Amygdala (tissue), 56 donors: ENCODE results near the gene PROX1.

ENCODE experiments used
- DNase-seq, 56 donors: peaks; one replicate each; lab custom pipeline; 2025; lab: John Stamatoyannopoulos, UW

The PROX1 gene

GRCh38 chr1:213977909-213978308 is 9.9 kb upstream of the PROX1 start:
- no peak for DNase-seq

- peak in 2 of 56 donors; percentile 27 to 30 for DNase-seq
Measured at GRCh38 chr1:213979751-213980586, 7.8 kb upstream of the PROX1 start.

GRCh38 chr1:213980906-213981305 is 6.9 kb upstream of the PROX1 start:
- DNase-seq = no peak

GRCh38 chr1:213982289-213982671 is 5.5 kb upstream of the PROX1 start:
- DNase-seq = no peak

GRCh38 chr1:213982672-213983492 is 4.9 kb upstream of the PROX1 start:
- peak in 14 of 56 donors; percentile 30 to 68 (median 54) for DNase-seq

- DNase-seq = peak in 1 of 56 donors; percentile 42
Measured at GRCh38 chr1:213983493-213984386, 4.0 kb upstream of the PROX1 start.

- DNase-seq = no peak
Measured at GRCh38 chr1:213984387-213985208, 3.2 kb upstream of the PROX1 start.

GRCh38 chr1:213985209-213986019 is 2.4 kb upstream of the PROX1 start:
- no peak for DNase-seq

- DNase-seq = no peak
Measured at GRCh38 chr1:213986020-213986924, 1.5 kb upstream of the PROX1 start.

- DNase-seq = no peak
Measured at GRCh38 chr1:213986925-213987250, 885 bp upstream of the PROX1 start.

GRCh38 chr1:213987422-213987926 is 299 bp upstream of the PROX1 start:
- DNase-seq = peak in 48 of 56 donors; percentile 47 to 89 (median 72)

GRCh38 chr1:213988507-213989001 is 781 bp downstream of the PROX1 start:
- DNase-seq = peak in 1 of 56 donors; percentile 56

- DNase-seq = peak in 5 of 56 donors; percentile 22 to 43 (median 35)
Measured at GRCh38 chr1:213989002-213989855, 1.5 kb downstream of the PROX1 start.

GRCh38 chr1:213993929-213994328 is 6.2 kb downstream of the PROX1 start:
- DNase-seq = no peak

- no peak for DNase-seq
Measured at GRCh38 chr1:213994888-213995287, 7.1 kb downstream of the PROX1 start.

- no peak for DNase-seq
Measured at GRCh38 chr1:213995603-213996002, 7.8 kb downstream of the PROX1 start.
